Right lobe of liver (tissue), 6 donors: ENCODE measurements around the gene ARID3A. TPM values are rescaled to one million over a fixed set of nuclear protein-coding genes. Genes with fewer than 3 reads are reported as not detected.
A peak's percentile ranks its signal among the peaks of the same experiment; 100 is the strongest.

ENCODE experiments used
- ATAC-seq, 4 donors: fragments of 200-7000 bp; cut with Tn5 transposase; one replicate each; pipeline ENCODE4 v1.9.1; 2020; ENCODE audit warnings: mild to moderate bottlenecking in 4 of 4, moderate library complexity in 4 of 4
- DNase-seq, 3 donors: peaks; one replicate each; pipeline ENCODE4 v3.0.0-alpha.2; 2020
- H3K27ac ChIP-seq, 3 donors: fragments of 200-600 bp; one replicate each; pipeline ENCODE4 v1.8.0; 2022
- H3K27me3 ChIP-seq, 2 donors: fragments of 200-600 bp; one replicate each; pipeline ENCODE4 v1.8.0; 2022
- H3K36me3 ChIP-seq, 4 donors: fragments of 200-600 bp; sonication (generic) in 1 of 4; one replicate each; pipeline versions ENCODE4 v1.5.1 to v1.8.0; 2017 to 2022; ENCODE audit warnings: control low read depth in 1 of 4
- H3K4me1 ChIP-seq, 4 donors: fragments of 200-600 bp; sonication (generic) in 1 of 4; one replicate each; pipeline versions ENCODE4 v1.5.1 to v1.8.0; 2017 to 2022; ENCODE audit warnings: control low read depth in 1 of 4
- H3K4me3 ChIP-seq, 3 donors: fragments of 200-600 bp; one replicate each; pipeline ENCODE4 v1.8.0; 2022
- H3K9me3 ChIP-seq, 4 donors: fragments of 200-600 bp; sonication (generic) in 1 of 4; one replicate each; pipeline versions ENCODE4 v1.5.1 to v1.8.0; 2017 to 2022; ENCODE audit warnings: control low read depth in 1 of 4
- CTCF ChIP-seq, 4 donors: fragments of 200-600 bp in 3 of 4; fragments of 450-650 bp in 1 of 4; IDR thresholded peaks; one replicate each; pipeline versions ENCODE4 v1.5.1 to v1.8.0; 2016 to 2022; ENCODE audit warnings: antibody characterized with exemption in 4 of 4, mild to moderate bottlenecking in 2 of 4
- POLR2A ChIP-seq: fragments of 450-650 bp; IDR thresholded peaks from one replicate; pipeline ENCODE4 v1.6.1; 2017; ENCODE audit warnings: antibody characterized with exemption, mild to moderate bottlenecking
- WGBS: methylation state at CpG from one replicate; pipeline ENCODE4 v1.1.6; 2018; ENCODE audit warnings: low coverage, low lambda C conversion rate; ENCODE audit not compliant: insufficient coverage; ENCODE audit errors: missing lambda C conversion rate; 5-methylcytosine and 5-hydroxymethylcytosine counted together
- intact Hi-C, 2 donors: fragments of 100-400 bp; cut with DNase I; formaldehyde crosslinking; loops; one replicate each; pipeline versions ENCODE4 v1.11.2 to v1.14.1; 2022
- total RNA-seq, 6 experiments: library from RNA; depleted of rRNA in 2 of 6; stranded (reverse); fragments of >200 nt in 2 of 6; fragmentation: NEBNext Ultra II Directional in 3 of 6; extraction: Animal tissue kit (Norgen Biotek cat#: 25700) in 3 of 6; gene quantifications; one replicate each; pipeline versions ENCODE4 v1.1.0 to v1.2.4, GENCODE V29; 2016 to 2023
- donor health status: DM: no; HTN: yes; CAD: no.
- donor health status: DM: no; HTN: no; CAD: no.
- donor health status: DM: no; HTN: no; CAD: no.
- donor health status: DM: no; HTN: yes; CAD: no.
- donor health status: DM: no; HTN: yes; CAD: no.

ARID3A gene
- total RNA-seq, 6 experiments from 2014 or later: 0.74 to 5.3 (median 1.9) TPM

GRCh38 chr19:986083-986482 is 60.2 kb downstream of the ARID3A start:
- H3K4me3 ChIP-seq: no peak overlapping the region
- no peaks in the 10 kb centered on the region for H3K9me3 ChIP-seq
- ATAC-seq (no peak), DNase-seq (no peak)
- intact Hi-C loops: loop anchor here in 1 of 2 donors (10.0 kb wide), 1 partner anchor 221 kb away; no protein-coding TSS in a partner anchor
- peaks cover 0 to 20% (median 6%) of the 10 kb centered on the region in 4 donors for H3K4me1 ChIP-seq
- H3K27me3 ChIP-seq: no peaks in the 10 kb centered on the region
- TF ChIP-seq POLR2A (no peak), CTCF (IDR thresholded peaks at IDR 0.05) (no peak)
- WGBS: 80% methylated on average over 1 of the region's 14 CpGs
- H3K36me3 ChIP-seq: peaks cover 0 to 9% (median 0%) of the 10 kb centered on the region in 4 donors
- H3K27ac ChIP-seq: no peak overlapping the region

GRCh38 chr19:988081-988480 is 62.2 kb downstream of the ARID3A start:
- peaks cover 0 to 9% (median 0%) of the 10 kb centered on the region in 4 donors for H3K36me3 ChIP-seq

GRCh38 chr19:988510-988909 is 62.7 kb downstream of the ARID3A start:
- intact Hi-C loops: loop anchor here in 1 of 2 donors (10.0 kb wide), 1 partner anchor 224 kb away; no protein-coding TSS in a partner anchor
- no peak for TF ChIP-seq CTCF (IDR thresholded peaks at IDR 0.05)
- TF ChIP-seq POLR2A: no peak
- no peak overlapping the region for H3K27ac ChIP-seq
- H3K9me3 ChIP-seq: no peaks in the 10 kb centered on the region
- 93% methylated on average over 2 of the region's 15 CpGs for WGBS
- peaks cover 0 to 20% (median 8%) of the 10 kb centered on the region in 4 donors for H3K4me1 ChIP-seq
- ATAC-seq (no peak), DNase-seq (no peak)
- no peak overlapping the region for H3K4me3 ChIP-seq
- H3K27me3 ChIP-seq: no peaks in the 10 kb centered on the region
- H3K36me3 ChIP-seq: peaks cover 0 to 9% (median 0%) of the 10 kb centered on the region in 4 donors

More at GRCh38 chr19:988081-988480, 62.2 kb downstream of the ARID3A start:
- Histone ChIP-seq H3K4me3 (no peak overlapping the region), H3K27me3 (no peaks in the 10 kb centered on the region), H3K4me1 (peaks cover 0 to 17% (median 8%) of the 10 kb centered on the region in 4 donors), H3K27ac (no peak overlapping the region), H3K9me3 (no peaks in the 10 kb centered on the region)
- peak in 1 of 3 donors; percentile 16 for DNase-seq
- intact Hi-C loops: loop anchor here in 1 of 2 donors (10.0 kb wide), 1 partner anchor 223 kb away; no protein-coding TSS in a partner anchor
- 100% methylated on average over 1 of the region's 14 CpGs for WGBS
- ATAC-seq: no peak
- TF ChIP-seq CTCF (IDR thresholded peaks at IDR 0.05) (no peak), POLR2A (no peak)

- Histone ChIP-seq H3K9me3 (no peaks in the 10 kb centered on the region), H3K27ac (no peak overlapping the region), H3K36me3 (peaks cover 0 to 9% (median 0%) of the 10 kb centered on the region in 4 donors), H3K4me3 (no peak overlapping the region), H3K27me3 (no peaks in the 10 kb centered on the region), H3K4me1 (peaks cover 0 to 27% (median 7%) of the 10 kb centered on the region in 4 donors)
- DNase-seq (no peak), ATAC-seq (no peak)
- intact Hi-C loops: loop anchor here in 1 of 2 donors (10.0 kb wide), 2 partner anchors 135 to 225 kb away; partner anchors contain the start of genes CFD and ELANE
- TF ChIP-seq POLR2A (no peak), CTCF (IDR thresholded peaks at IDR 0.05) (peak in 1 of 4 donors; percentile 14)
- no CpG with 5 or more reads among the region's 25 CpGs for WGBS
Observed at GRCh38 chr19:989381-990081, 63.7 kb downstream of the ARID3A start.
